T-helper 2 cell (primary cell): Measurements from ENCODE around the gene PPP1CA.
A peak's percentile ranks its signal among the peaks of the same experiment; 100 is the strongest.

Experiments used
- DNase-seq, 5 experiments: peaks; one replicate each; pipeline versions ENCODE4 v3.0.0 to v3.0.0-alpha.2; 2012 to 2022

The PPP1CA gene

GRCh38 chr11:67381244-67381972, 20.2 kb downstream of the PPP1CA start:
- DNase-seq, result no peak

DNA sequence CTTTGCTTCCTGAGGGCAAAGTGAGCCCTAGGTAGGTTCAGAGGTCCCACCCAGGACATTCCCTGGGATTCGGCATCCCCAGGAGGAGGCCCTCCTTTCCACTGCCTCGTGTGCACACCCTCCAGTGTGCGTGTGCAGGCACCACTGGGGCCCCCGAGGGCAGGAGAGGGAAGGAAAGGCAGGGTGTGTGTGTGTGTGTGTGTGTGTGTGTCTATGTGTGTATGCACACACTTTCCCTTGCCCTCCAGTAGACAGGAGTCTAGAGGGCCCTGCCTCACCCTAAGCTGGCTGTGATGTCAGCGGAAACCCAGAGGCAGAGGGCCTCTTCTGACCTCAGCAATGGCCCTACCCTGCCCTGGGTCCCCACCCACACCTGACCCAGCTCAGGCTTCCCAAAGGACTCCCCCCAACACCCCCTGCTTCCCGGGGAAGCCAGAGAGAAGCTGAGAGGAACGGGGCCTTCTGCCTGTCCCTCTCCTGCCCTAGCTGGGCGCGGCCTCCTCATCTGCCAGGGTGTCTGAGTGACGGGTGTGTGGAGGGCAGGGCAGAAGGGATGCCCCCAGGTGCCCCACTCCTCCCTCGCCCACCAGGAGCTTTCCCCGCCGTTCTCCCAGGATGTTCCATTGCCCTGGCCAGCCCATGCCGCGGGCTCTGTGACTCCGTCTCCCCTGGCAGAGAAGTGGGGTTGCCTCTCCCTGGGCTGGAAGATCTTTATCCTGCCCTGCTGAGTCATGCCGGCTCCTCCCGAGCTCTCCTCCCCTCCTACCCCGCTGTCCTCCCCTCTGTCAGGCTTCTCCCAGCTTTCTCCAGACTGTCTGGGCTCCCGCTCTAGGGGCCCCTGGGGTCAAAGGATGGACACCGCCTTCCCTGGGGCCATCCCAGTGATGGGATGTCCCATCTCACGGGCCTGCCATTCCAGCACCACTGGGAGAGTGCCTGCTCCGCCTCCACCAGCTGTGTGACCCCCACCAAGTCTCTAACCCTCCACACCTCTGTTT, 22.3 kb downstream of the PPP1CA start:
- no peak for DNase-seq

DNA sequence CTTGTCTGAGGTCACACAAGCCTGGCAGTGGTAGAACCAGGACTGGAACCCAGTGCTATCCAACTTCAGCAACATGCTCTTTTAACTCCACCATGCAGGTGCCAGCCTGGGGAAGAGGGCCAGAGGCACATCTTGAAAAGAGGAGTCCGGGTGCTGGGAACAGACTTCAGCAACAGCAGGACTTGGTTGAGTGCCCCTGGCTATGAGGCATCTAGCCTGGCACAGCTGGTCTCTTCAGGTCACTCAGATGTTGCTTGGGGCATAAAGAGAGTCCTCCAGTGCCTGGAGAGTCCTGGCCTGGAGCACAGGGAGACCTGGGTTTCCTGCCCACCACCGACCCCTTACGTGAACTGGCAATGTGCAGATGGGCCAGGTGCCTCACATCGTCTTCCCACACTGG, 23.1 kb downstream of the PPP1CA start:
- DNase-seq, result no peak

DNA sequence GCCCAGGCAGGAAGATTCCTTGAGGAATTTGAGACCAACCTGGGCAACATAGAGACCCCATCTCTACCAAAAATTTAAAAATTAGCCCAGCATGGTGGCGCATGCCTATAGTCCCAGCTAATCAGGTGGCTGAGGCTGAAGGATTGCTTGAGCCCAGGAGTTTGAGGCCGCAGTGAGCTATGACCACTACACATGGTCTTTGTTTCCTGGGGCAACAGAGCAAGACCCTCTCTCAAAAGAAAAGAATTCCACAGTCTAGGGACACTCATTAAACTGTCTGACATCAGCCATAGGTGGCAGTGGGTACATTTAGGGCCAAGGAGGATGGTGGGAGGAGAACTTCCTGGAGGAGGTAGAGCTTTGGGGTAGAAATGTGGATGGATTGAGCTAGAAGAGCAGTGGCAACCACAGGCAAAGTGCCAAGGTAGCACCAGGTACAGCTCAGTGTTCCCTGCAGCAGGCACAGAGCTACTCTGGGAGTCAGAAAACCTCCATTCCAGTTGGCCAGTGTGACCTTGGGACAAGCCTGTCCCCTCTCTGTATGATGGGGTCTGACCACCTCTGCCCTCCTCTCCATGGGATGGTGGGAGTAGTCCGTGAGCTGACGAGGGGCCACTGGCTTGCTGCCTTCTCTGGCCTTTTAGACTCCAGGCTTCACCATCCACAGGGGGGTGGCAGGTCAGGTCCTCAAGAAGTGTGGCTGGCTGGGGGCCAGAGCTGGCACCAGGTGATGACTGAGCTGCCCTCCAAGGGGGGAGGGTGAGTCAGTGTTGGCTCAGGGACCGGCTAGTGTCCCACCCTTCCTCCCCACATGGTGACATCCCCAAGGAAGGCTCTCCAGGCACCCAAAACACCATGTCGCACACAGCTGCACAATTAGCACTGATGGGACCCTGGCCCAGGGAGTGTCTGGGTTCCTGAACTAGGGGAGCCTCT, 24.5 kb downstream of the PPP1CA start:
- no peak for DNase-seq

DNA sequence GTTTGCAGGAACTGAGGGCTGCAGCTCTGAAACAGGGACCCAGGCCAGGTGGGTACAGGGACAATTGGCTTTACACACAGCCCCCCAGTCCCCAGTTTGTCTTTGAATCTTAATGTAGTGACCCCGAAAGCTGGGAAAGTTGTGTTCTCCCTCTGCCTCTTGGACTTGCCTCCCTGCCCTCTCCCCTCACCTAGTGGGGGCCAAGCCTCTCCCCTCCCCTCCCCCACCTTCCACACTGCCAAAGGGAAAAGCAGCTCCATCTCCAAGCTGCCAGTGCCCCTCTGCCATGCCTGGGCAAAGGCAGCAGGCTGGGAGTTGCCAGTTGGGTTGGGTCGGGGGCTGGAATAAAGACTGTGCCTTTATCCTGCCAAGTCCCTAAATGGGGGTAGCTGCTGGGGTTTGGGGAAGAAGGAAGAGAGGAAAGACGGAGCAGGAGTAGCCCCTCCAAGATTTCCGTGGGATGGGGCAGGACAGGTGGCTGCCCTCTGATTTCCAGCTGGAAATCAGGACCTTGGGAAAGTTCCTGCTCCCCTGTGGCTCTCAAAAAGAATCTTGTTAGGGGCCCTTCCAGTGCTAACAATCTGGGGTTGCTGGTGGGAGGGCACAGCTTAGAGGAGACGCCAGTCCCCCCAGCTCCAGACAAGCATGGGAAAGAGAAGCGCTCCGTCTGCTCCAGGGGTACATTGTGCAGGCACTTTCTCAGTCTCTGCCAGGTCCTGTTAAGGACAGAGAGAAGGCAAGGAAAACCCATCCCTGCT, 25.4 kb downstream of the PPP1CA start:
- no peak for DNase-seq

DNA sequence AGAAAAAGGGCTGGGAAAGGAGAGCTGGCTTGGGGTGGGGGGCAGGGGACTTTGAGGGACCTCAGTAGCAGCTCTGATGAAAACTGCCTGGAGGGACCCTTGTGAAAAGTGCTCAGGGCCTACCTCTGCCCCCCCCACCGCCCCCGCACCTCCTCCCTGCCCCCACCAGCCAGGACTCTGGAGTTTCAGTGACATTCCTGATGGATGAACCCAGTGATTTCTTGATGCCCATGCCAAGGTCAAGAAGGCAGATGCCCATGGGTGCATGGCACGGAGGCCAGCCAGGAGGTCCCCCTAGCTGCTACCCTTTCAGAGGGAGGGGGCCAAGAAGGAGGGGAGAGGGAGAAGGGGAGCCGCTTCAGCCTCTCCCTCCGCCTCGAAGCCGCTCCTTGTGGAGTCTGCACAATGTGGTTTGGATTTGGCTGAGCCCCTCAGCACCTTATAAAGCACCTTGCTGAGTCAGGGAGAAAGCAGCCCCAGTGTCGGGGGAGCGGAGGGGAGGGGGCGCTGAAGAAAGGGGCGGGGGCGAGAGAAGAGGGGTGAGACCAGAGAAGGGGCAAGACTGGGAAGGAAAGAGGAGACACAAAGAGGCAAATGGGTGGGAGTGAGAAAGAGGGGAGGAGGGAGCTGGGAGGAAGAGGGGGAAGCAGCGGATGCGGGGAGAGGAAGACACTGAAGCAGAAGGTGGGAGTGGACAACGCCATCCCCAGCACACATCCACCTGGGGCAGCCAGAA, 26.2 kb downstream of the PPP1CA start:
- no peak for DNase-seq

GRCh38 chr11:67374571-67375281, 26.9 kb downstream of the PPP1CA start:
- DNase-seq, result no peak

DNA sequence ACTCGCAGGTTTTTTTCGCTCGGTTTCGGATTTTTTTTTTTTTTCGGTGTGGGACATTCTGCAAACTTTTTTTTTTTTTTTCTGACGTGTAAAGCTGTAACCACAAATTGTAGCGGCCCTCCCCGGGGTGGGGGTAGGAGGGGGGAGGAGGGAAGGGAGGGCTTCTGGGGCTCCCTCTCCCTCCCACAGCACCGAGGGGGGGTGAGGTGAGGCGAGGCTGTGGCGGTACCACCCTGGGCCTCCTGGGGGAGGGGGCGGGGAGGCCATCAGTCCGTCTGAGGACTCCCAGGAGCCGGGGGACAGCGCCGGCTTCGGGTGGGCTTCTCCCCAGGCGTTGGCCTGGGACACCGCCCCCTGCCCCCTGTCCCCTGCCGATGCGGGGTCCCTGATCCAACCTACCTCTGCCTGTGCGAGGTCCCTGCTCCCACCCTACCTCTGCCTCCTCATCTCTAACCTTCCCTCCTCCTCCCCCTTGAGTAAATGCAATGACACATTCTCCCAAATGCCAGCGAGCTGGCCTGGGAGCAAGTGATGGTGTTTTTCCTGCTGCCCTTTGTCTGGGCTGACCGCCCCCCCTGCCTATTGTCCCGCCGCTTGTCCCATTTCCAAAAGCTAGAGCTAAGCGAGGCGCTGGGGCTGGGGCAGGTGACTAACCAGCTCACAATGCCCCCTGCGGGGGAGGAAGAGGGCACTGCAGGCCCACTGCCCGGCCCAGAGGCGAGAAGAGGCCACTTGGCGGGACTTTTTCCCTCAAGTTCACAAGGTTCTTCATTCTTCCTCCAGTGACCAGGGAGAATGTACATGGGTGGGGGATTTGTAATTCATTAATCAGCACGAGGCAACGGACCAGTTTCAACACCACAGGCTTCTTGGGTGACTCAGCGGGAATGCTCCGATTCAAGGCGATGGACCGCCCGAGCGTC, 27.7 kb downstream of the PPP1CA start:
- peak; percentile 51 to 88 (median 82) for DNase-seq

GRCh38 chr11:67372993-67373647, 28.5 kb downstream of the PPP1CA start, which contains the start of gene CLCF1:
Gene CLCF1, minus strand, starts transcription at chr11:67373598. Its CDS starts 59 bp downstream, at chr11:67373539.
- peak in 3 of 5 experiments; percentile 20 to 39 (median 27) for DNase-seq

- DNase-seq, result no peak
These were observed 29.2 kb downstream of the PPP1CA start for GRCh38 chr11:67372321-67372992.

- DNase-seq, result peak in 1 of 5 experiments; percentile 15
These were observed 29.7 kb downstream of the PPP1CA start for GRCh38 chr11:67371911-67372320.

- DNase-seq, result peak in 2 of 5 experiments; percentile 27 to 38
These were observed 30.3 kb downstream of the PPP1CA start for GRCh38 chr11:67371189-67371910.

- no peak for DNase-seq
These were observed 31.1 kb downstream of the PPP1CA start for GRCh38 chr11:67370351-67371076.

DNA sequence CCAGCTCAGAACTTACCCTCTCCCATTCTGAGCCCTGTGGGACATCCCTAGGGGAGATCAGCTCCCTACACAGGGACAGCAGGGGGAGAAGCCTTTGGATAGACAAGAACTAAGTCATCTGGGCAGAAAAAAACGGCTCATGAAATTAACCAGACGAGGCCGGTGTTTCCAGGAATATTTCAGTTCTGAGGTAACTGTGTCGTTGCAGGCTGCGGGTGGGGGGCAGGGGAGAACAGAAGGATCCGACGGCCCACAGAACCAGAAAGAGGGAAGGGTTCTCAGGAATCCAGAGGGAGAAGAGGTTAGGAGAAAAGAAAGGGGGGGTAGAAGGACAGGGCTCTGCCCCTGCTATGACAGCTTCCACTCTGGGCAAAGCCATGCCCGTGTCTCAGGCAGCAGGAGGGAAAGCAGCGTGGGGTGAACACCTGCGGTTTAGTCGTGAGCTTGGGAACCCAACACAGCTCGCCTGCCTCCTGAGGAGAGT, 31.8 kb downstream of the PPP1CA start:
- no peak for DNase-seq

- DNase-seq, result no peak
These were observed 32.4 kb downstream of the PPP1CA start for GRCh38 chr11:67369275-67369674.

DNA sequence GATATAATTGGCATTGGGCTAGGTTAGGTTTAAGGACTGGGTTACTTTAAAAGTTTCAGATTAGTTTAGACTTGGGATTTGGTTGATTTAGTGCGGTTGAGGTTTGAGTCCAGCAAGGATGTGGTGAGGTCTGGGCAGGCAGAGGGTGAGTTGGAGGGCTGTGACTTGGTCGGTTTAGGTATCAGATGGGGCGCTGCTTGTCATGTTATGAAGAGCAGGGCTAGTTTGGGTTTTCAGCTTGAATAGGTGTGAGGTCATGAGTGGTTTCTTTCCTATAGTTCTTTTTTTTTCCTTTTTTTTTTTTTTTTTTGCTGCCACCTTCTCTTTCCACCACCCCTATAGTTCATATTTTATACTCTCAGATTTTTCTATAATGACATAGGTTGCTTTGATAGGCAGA, 33.0 kb downstream of the PPP1CA start:
- peak in 1 of 5 experiments; percentile 65 for DNase-seq
